PC-9 (cell line): Measurements from ENCODE around the gene SLC25A45. TPM values are rescaled to one million over a fixed set of nuclear protein-coding genes. Genes with fewer than 3 reads are reported as not detected.

Source experiments
- BruUV-seq: library from RNA; stranded (reverse); fragments of 400-500 nt; replicated peaks from 2 replicates; lab custom pipeline; 2021; lab: Mats Ljungman, UMichigan
- CTCF ChIA-PET: fragments of 300-600 bp; sonication (Branson Sonifier 250); formaldehyde crosslinking; loops from one replicate; lab custom pipeline; 2022; ENCODE audit warnings: antibody characterized with exemption; lab: Charles Lee
- POLR2A ChIA-PET: fragments of 300-600 bp; sonication (Branson Sonifier 250); formaldehyde crosslinking; loops from one replicate; lab custom pipeline; 2022; ENCODE audit warnings: antibody characterized with exemption; ENCODE audit not compliant: unreplicated experiment; lab: Charles Lee
- DNase-seq, 2 experiments: peaks; one replicate each; pipeline versions ENCODE4 v3.0.0 to v3.0.0-alpha.2; 2015 to 2022; ENCODE audit warnings: mixed read lengths in 1 of 2
- H2AFZ ChIP-seq: fragments of 200-600 bp; sonication (generic); 2 replicates; pipeline ENCODE4 v1.8.1; 2017; ENCODE audit warnings: antibody characterized with exemption
- H3F3A ChIP-seq: fragments of 200-600 bp; sonication (generic); 2 replicates; pipeline ENCODE4 v1.8.1; 2017; ENCODE audit warnings: antibody characterized with exemption, mild to moderate bottlenecking, low read depth; ENCODE audit not compliant: insufficient read depth
- H3K27ac ChIP-seq: fragments of 200-600 bp; sonication (generic); 2 replicates; pipeline ENCODE4 v1.6.1; 2016; ENCODE audit warnings: mixed run types
- H3K27me3 ChIP-seq: fragments of 200-600 bp; sonication (generic); 2 replicates; pipeline ENCODE4 v1.6.1; 2016; ENCODE audit warnings: low read depth, mixed run types; ENCODE audit not compliant: insufficient read depth
- H3K36me3 ChIP-seq: fragments of 200-600 bp; sonication (generic); 2 replicates; pipeline ENCODE4 v1.6.1; 2016; ENCODE audit warnings: low read depth, mixed run types
- H3K4me1 ChIP-seq: fragments of 200-600 bp; sonication (generic); replicated peaks from 2 replicates; pipeline ENCODE4 v1.6.1; 2016; ENCODE audit warnings: mixed run types; ENCODE audit not compliant: insufficient read depth
- H3K4me2 ChIP-seq: fragments of 200-600 bp; sonication (generic); 2 replicates; pipeline ENCODE4 v1.6.1; 2017; ENCODE audit warnings: mixed run types
- H3K4me3 ChIP-seq: fragments of 200-600 bp; sonication (generic); 2 replicates; pipeline ENCODE4 v1.6.1; 2016; ENCODE audit warnings: mixed run types
- H3K79me2 ChIP-seq: fragments of 200-600 bp; sonication (generic); 2 replicates; pipeline ENCODE4 v1.6.1; 2017; ENCODE audit warnings: low read depth, mixed run types
- H3K9me2 ChIP-seq: fragments of 200-600 bp; sonication (generic); 2 replicates; pipeline ENCODE4 v1.8.1; 2017; ENCODE audit warnings: mild to moderate bottlenecking; ENCODE audit not compliant: insufficient read depth
- H3K9me3 ChIP-seq: fragments of 200-600 bp; sonication (generic); 2 replicates; pipeline ENCODE4 v1.8.1; 2016; ENCODE audit warnings: low read depth; ENCODE audit not compliant: insufficient read depth
- H4K20me1 ChIP-seq: fragments of 200-600 bp; sonication (generic); 2 replicates; pipeline ENCODE4 v1.8.1; 2017; ENCODE audit not compliant: insufficient read depth
- CTCF ChIP-seq: fragments of 200-600 bp; sonication (generic); conservative IDR thresholded peaks from 2 replicates; pipeline ENCODE4 v1.6.1; 2017; ENCODE audit warnings: mixed run types, antibody characterized with exemption, mild to moderate bottlenecking, moderate library complexity
- EZH2 ChIP-seq: fragments of 200-600 bp; sonication (generic); IDR thresholded peaks from 2 replicates; pipeline ENCODE4 v1.8.0; 2017; ENCODE audit warnings: antibody characterized with exemption, low read depth
- intact Hi-C: fragments of 100-400 bp; cut with micrococcal nuclease; formaldehyde crosslinking; loops from one replicate; pipeline ENCODE4 v1.10.0; 2022; ENCODE audit not compliant: unreplicated experiment
- total RNA-seq: library from RNA; stranded (reverse); gene quantifications from 2 replicates; pipeline ENCODE4 v1.2.3, GENCODE V29; 2021

SLC25A45 gene
- total RNA-seq, 1 experiment from 2014 or later, result 9.8 TPM

- TF ChIP-seq CTCF (no peak), EZH2 (no peak)
- peaks cover 24% of the 10 kb centered on the region for H4K20me1 ChIP-seq
- H3K36me3 ChIP-seq, result peaks cover 57% of the 10 kb centered on the region
- H3F3A ChIP-seq, result peaks cover 10% of the 10 kb centered on the region
- H3K4me1 ChIP-seq, result no peaks in the 10 kb centered on the region
- peaks cover 22% of the 10 kb centered on the region for H3K79me2 ChIP-seq
- H2AFZ ChIP-seq, result no peak overlapping the region
- DNase-seq, result no peak
- CTCF ChIA-PET, result no interaction called here
- H3K9me2 ChIP-seq, result no peaks in the 10 kb centered on the region
- POLR2A ChIA-PET, result no interaction called here
- intact Hi-C loops, result no loop called here
- no peaks in the 10 kb centered on the region for H3K9me3 ChIP-seq
- H3K4me3 ChIP-seq, result no peak overlapping the region
- H3K4me2 ChIP-seq, result no peak overlapping the region
- H3K27me3 ChIP-seq, result no peaks in the 10 kb centered on the region
- no TSS peak for BruUV-seq
- H3K27ac ChIP-seq, result no peak overlapping the region
Observed at GRCh38 chr11:65341856-65342255, 40.6 kb downstream of the SLC25A45 start.

GRCh38 chr11:65340226-65340625 is 42.2 kb downstream of the SLC25A45 start:
- POLR2A ChIA-PET, result no interaction called here
- no peaks in the 10 kb centered on the region for H3K9me2 ChIP-seq
- peaks cover 10% of the 10 kb centered on the region for H3F3A ChIP-seq
- BruUV-seq, result no TSS peak
- H4K20me1 ChIP-seq, result peaks cover 24% of the 10 kb centered on the region
- no peaks in the 10 kb centered on the region for H3K9me3 ChIP-seq
- TF ChIP-seq CTCF, result no peak
- no peak for TF ChIP-seq EZH2
- H2AFZ ChIP-seq, result no peak overlapping the region
- no peaks in the 10 kb centered on the region for H3K27me3 ChIP-seq
- H3K4me2 ChIP-seq, result no peak overlapping the region
- no peak for DNase-seq
- peaks cover 4% of the 10 kb centered on the region for H3K4me1 ChIP-seq
- no peak overlapping the region for H3K4me3 ChIP-seq
- H3K27ac ChIP-seq, result no peak overlapping the region
- peaks cover 38% of the 10 kb centered on the region for H3K79me2 ChIP-seq
- intact Hi-C loops, result no loop called here
- CTCF ChIA-PET, result no interaction called here
- peaks cover 48% of the 10 kb centered on the region for H3K36me3 ChIP-seq

- peaks cover 12% of the 10 kb centered on the region for H3K4me1 ChIP-seq
- peaks cover 24% of the 10 kb centered on the region for H4K20me1 ChIP-seq
- H3K4me3 ChIP-seq, result no peak overlapping the region
- H3K9me2 ChIP-seq, result no peaks in the 10 kb centered on the region
- intact Hi-C loops, result no loop called here
- no peaks in the 10 kb centered on the region for H3K27me3 ChIP-seq
- H3K27ac ChIP-seq, result no peak overlapping the region
- ChIA-PET CTCF (interaction anchor here (0.5 to 1.0 kb wide), 3 partner anchors 9 to 1555 kb away, joined by 4 to 14 read pairs (median 4); no protein-coding TSS in a partner anchor), POLR2A (no interaction called here)
- no peak overlapping the region for H3K4me2 ChIP-seq
- H3K79me2 ChIP-seq, result peaks cover 53% of the 10 kb centered on the region
- H3K9me3 ChIP-seq, result no peaks in the 10 kb centered on the region
- DNase-seq, result no peak
- no peak for TF ChIP-seq EZH2
- TF ChIP-seq CTCF, result no peak
- H2AFZ ChIP-seq, result no peak overlapping the region
- peaks cover 10% of the 10 kb centered on the region for H3F3A ChIP-seq
- H3K36me3 ChIP-seq, result peaks cover 35% of the 10 kb centered on the region
- BruUV-seq, result no TSS peak
Observed at GRCh38 chr11:65338676-65339075, 43.8 kb downstream of the SLC25A45 start.
